Activated B cell treated with CpG ODN at 0.5 μM for 24 hours (primary cell): ENCODE data around the gene MAN1A2. TPM values are rescaled to one million over a fixed set of nuclear protein-coding genes. Genes with fewer than 3 reads are reported as not detected.
A peak's percentile ranks its signal among the peaks of the same experiment; 100 is the strongest.

Experiments
- ATAC-seq: fragments of 200-7000 bp; cut with Tn5 transposase; one replicate; pipeline ENCODE4 v1.10.0; 2021; ENCODE audit warnings: low read depth, mild to moderate bottlenecking, moderate library complexity
- CTCF ChIA-PET: fragments of 350-600 bp; sonication (Branson Sonifier 250); formaldehyde crosslinking; loops from one replicate; lab custom pipeline; 2021; ENCODE audit warnings: antibody characterized with exemption; lab: Charles Lee
- POLR2A ChIA-PET: fragments of 350-600 bp; sonication (Branson Sonifier 250); formaldehyde crosslinking; loops from one replicate; lab custom pipeline; 2021; ENCODE audit warnings: antibody characterized with exemption; lab: Charles Lee
- DNase-seq: peaks from one replicate; pipeline ENCODE4 v3.0.0; 2022
- H3K27ac Mint-ChIP-seq: one replicate; pipeline ENCODE4 v1.8.0; 2020; ENCODE audit warnings: mixed read lengths
- H3K27me3 Mint-ChIP-seq: one replicate; pipeline ENCODE4 v1.8.0; 2021; ENCODE audit warnings: mixed read lengths
- H3K36me3 Mint-ChIP-seq: one replicate; pipeline ENCODE4 v1.8.0; 2021; ENCODE audit warnings: low read depth, mixed read lengths
- H3K4me1 Mint-ChIP-seq: one replicate; pipeline ENCODE4 v1.8.0; 2021; ENCODE audit warnings: mixed read lengths
- H3K4me3 Mint-ChIP-seq: one replicate; pipeline ENCODE4 v1.8.0; 2020; ENCODE audit warnings: mild to moderate bottlenecking, mixed read lengths
- H3K9me3 Mint-ChIP-seq: one replicate; pipeline ENCODE4 v1.8.0; 2020; ENCODE audit warnings: mixed read lengths
- intact Hi-C: fragments of 100-400 bp; cut with micrococcal nuclease; formaldehyde crosslinking; loops from one replicate; pipeline ENCODE4 v1.15.1; 2024
- total RNA-seq: library from RNA; stranded (reverse); gene quantifications from 2 replicates; pipeline ENCODE4 v1.2.3, GENCODE V29; 2022
- TF ChIP-seq, protein P1 (sequence below): fragments of 200-600 bp; IDR thresholded peaks from one replicate; pipeline ENCODE4 v1.8.0; 2022; ENCODE audit warnings: antibody characterized with exemption, mild to moderate bottlenecking

The MAN1A2 gene
- 43.3 and 46.0 TPM in 2 replicates for total RNA-seq

DNA sequence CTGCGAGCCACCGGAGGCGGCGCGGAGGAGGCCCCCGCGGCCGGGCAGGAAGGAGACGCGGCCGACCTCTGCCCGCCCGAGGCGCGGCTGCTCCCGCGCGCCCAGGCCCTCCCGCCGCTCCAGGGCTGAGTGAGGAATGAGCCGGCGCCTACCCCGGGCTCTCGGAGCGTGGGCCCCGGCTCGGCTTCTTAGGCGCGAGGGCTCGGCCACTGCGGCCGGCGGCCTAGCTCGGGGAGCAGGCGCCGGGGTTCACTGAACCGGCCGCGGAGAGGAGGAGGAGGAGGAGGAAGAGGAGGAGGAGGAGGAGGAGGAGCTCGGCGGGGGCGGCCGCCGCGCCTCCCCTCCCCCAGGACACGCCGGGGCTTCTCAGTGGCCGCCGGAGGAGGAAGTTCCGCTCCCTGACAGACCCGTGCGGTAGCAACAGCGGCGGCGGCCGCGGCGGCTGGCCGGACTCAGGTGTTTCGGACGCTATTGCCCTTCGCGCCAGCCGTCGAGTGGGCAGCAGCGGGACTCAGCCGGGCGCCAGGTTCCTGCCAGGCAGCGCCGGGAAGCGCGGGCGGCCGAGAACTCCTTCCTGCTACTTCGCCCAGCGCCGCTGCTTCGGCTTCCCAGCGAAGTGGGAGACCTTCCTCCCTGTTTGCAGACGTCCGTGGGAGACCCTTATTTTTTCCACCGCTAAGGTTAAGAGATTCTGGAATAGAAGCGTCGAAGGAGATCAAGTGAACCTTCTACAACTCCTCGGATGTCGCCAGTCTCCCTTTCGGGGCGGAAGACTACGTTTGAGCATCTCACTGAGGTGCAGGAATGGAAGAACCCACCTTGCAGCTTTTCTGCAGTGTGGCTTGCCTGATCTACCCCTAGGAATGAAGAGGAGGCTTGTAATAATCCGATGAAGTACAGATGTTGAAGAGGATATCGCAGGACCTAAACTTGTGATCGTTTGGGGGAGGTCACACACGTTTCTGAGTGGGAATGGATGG, at the start of gene MAN1A2:
TSS of gene MAN1A2 (plus strand) at position 404 of the 980 bp plus-strand sequence. CDS start 735 bp downstream, outside the sequence.
- peak; percentile 72 for ATAC-seq
- POLR2A ChIA-PET: interaction anchor here (0.6 to 1.8 kb wide), 12 partner anchors 11 to 1773 kb away, joined by 3 to 10 read pairs (median 4); partner anchors contain the start of genes GDAP2, TENT5C, TTF2 and WARS2

DNA sequence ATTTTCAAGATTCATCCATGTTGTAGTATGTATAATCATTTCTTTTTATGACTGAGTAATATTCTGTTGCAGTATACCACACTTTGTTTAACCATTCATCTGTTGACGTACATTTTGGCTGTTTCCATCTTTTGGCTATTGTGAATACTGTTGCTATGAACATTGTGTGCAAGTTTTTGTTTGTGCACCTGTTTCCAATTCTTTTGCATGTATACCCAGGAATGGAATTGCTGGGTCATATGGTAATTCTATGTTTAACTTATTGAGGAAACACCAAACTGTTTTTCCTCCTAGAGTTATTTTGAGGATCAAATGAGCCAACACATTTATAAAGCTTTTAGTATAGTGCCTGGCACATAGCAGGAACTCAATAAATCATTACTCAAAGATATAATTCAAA, 49.2 kb upstream of the MAN1A2 start:
- ChIA-PET POLR2A (no interaction called here), CTCF (no interaction called here)
- Mint-ChIP-seq H3K27ac (no peak overlapping the region), H3K27me3 (peaks cover 18% of the 10 kb centered on the region), H3K9me3 (no peaks in the 10 kb centered on the region), H3K4me1 (no peaks in the 10 kb centered on the region), H3K4me3 (no peak overlapping the region), H3K36me3 (no peaks in the 10 kb centered on the region)
- intact Hi-C loops: no loop called here
- DNase-seq (no peak), ATAC-seq (no peak)
- TF ChIP-seq, protein P1, sequence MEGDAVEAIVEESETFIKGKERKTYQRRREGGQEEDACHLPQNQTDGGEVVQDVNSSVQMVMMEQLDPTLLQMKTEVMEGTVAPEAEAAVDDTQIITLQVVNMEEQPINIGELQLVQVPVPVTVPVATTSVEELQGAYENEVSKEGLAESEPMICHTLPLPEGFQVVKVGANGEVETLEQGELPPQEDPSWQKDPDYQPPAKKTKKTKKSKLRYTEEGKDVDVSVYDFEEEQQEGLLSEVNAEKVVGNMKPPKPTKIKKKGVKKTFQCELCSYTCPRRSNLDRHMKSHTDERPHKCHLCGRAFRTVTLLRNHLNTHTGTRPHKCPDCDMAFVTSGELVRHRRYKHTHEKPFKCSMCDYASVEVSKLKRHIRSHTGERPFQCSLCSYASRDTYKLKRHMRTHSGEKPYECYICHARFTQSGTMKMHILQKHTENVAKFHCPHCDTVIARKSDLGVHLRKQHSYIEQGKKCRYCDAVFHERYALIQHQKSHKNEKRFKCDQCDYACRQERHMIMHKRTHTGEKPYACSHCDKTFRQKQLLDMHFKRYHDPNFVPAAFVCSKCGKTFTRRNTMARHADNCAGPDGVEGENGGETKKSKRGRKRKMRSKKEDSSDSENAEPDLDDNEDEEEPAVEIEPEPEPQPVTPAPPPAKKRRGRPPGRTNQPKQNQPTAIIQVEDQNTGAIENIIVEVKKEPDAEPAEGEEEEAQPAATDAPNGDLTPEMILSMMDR: no peak

More for the DNA sequence above, at the start of gene MAN1A2:
- H3K9me3 Mint-ChIP-seq: no peaks in the 10 kb centered on the region
- CTCF ChIA-PET: interaction anchor here (0.7 kb wide), 1 partner anchor 27 kb away, joined by 3 read pairs; no protein-coding TSS in a partner anchor
- H3K36me3 Mint-ChIP-seq: peaks cover 9% of the 10 kb centered on the region
- peak within 1 kb of the TSS; percentile 91 for H3K27ac Mint-ChIP-seq
- intact Hi-C loops: loop anchor here (1.0 to 10.0 kb wide), 10 partner anchors 247 to 1775 kb away; partner anchors contain the start of genes ATP1A1, CD58, GDAP2 and SLC22A15
- TF ChIP-seq, protein P1: no peak
- peaks cover 68% of the 10 kb centered on the region for H3K4me1 Mint-ChIP-seq
- H3K27me3 Mint-ChIP-seq: no peaks in the 10 kb centered on the region
- H3K4me3 Mint-ChIP-seq: peak within 1 kb of the TSS; percentile 95
- DNase-seq: peak; percentile 82

DNA sequence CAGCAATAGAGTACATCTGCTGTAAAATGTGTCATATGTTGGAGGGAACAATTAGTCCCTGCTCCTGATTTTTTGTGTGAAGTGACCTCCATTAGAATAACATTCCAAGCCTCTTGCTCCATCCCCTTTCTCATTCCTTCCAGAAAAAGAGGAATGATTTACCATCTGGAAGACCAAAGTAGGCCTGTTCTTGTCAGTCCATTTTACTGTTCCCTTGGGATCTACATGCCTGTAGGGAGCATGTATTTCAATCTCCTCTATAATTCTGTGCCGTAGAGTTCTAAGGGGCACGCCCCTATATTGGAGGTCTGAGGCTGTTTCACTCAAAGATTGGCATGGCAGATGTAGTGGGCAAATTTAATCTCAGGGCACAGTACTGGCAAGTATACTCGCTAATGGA, 48.8 kb upstream of the MAN1A2 start:
- TF ChIP-seq, protein P1: no peak
- H3K4me3 Mint-ChIP-seq: no peak overlapping the region
- DNase-seq: no peak
- no peaks in the 10 kb centered on the region for H3K4me1 Mint-ChIP-seq
- no peaks in the 10 kb centered on the region for H3K36me3 Mint-ChIP-seq
- ATAC-seq: no peak
- intact Hi-C loops: no loop called here
- CTCF ChIA-PET: no interaction called here
- POLR2A ChIA-PET: no interaction called here
- peaks cover 18% of the 10 kb centered on the region for H3K27me3 Mint-ChIP-seq
- no peak overlapping the region for H3K27ac Mint-ChIP-seq
- H3K9me3 Mint-ChIP-seq: no peaks in the 10 kb centered on the region

DNA sequence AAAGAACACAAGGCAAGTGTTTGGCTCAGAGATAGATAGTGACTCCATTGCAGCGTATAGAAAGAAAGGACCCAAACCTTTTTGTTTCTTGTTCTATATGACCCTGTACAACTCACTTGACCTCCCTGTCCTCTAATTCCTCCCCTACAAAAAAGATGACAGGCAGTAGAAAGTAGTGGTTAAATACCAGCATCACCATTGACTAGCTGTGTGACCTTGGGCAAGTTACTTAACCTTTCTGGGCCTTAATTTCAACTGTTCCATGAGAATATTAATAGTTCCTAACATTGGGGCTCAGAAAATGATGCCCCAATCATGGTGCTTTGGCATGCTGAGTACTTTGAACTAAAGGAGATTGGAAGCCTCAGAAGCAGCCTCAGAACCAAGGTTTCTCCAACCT, 46.7 kb upstream of the MAN1A2 start:
- TF ChIP-seq, protein P1: no peak
- DNase-seq: no peak
- intact Hi-C loops: no loop called here
- H3K27me3 Mint-ChIP-seq: peaks cover 24% of the 10 kb centered on the region
- POLR2A ChIA-PET: no interaction called here
- CTCF ChIA-PET: no interaction called here
- H3K4me1 Mint-ChIP-seq: no peaks in the 10 kb centered on the region
- no peaks in the 10 kb centered on the region for H3K36me3 Mint-ChIP-seq
- no peak overlapping the region for H3K27ac Mint-ChIP-seq
- no peak for ATAC-seq
- H3K4me3 Mint-ChIP-seq: no peak overlapping the region
- H3K9me3 Mint-ChIP-seq: no peaks in the 10 kb centered on the region
